Measurements from ENCODE around the gene ZNHIT3. TPM values are rescaled to one million over a fixed set of nuclear protein-coding genes. Genes with fewer than 3 reads are reported as not detected.
"Not testable (repeated sequence)": the region's sequence is repeated elsewhere in the genome, so short reads cannot be mapped to it uniquely, and the experiment has no call there.

Gene ZNHIT3
- total RNA-seq, 2 donors from 2014 or later: 29.0 to 31.6 TPM

- Histone ChIP-seq H3K36me3 (no peaks in the 10 kb centered on the region), H3K27me3 (no peaks in the 10 kb centered on the region), H3K4me3 (no peak overlapping the region), H3K9ac (ENCODE audit: low read depth in 2 of 2, low read length in 2 of 2) (no peak overlapping the region), H3K9me3 (no peaks in the 10 kb centered on the region), H3K4me1 (no peaks in the 10 kb centered on the region), H3K27ac (no peak overlapping the region)
- intact Hi-C loops (cut with DNase I): no loop called here
- no peak for TF ChIP-seq CTCF (IDR thresholded peaks at IDR 0.05)
- DNase-seq: no peak
These were observed 18.7 kb downstream of the ZNHIT3 start for GRCh38 chr17:36505171-36505570.

- Histone ChIP-seq H3K9ac (ENCODE audit: low read depth in 2 of 2, low read length in 2 of 2) (no peak overlapping the region), H3K36me3 (no peaks in the 10 kb centered on the region), H3K4me1 (no peaks in the 10 kb centered on the region), H3K27me3 (no peaks in the 10 kb centered on the region), H3K9me3 (no peaks in the 10 kb centered on the region), H3K4me3 (no peak overlapping the region), H3K27ac (no peak overlapping the region)
- no peak for TF ChIP-seq CTCF (IDR thresholded peaks at IDR 0.05)
- no peak for DNase-seq
- intact Hi-C loops (cut with DNase I): no loop called here
These were observed 19.9 kb downstream of the ZNHIT3 start for GRCh38 chr17:36506249-36506826.

- no peak for TF ChIP-seq CTCF (IDR thresholded peaks at IDR 0.05)
- no peak overlapping the region for H3K4me3 ChIP-seq
- intact Hi-C loops (cut with DNase I): no loop called here
- H3K9ac ChIP-seq (ENCODE audit: low read depth in 2 of 2, low read length in 2 of 2): no peak overlapping the region
- no peak for DNase-seq
- no peaks in the 10 kb centered on the region for H3K27me3 ChIP-seq
- no peak overlapping the region for H3K27ac ChIP-seq
- H3K36me3 ChIP-seq: no peaks in the 10 kb centered on the region
- H3K9me3 ChIP-seq: no peaks in the 10 kb centered on the region
- no peaks in the 10 kb centered on the region for H3K4me1 ChIP-seq
These were observed 20.4 kb downstream of the ZNHIT3 start for GRCh38 chr17:36506831-36507230.

GRCh38 chr17:36507266-36507665 lies 20.8 kb downstream of the ZNHIT3 start:
- intact Hi-C loops (cut with DNase I): no loop called here
- H3K4me3 ChIP-seq: no peak overlapping the region
- H3K27ac ChIP-seq: no peak overlapping the region
- H3K27me3 ChIP-seq: no peaks in the 10 kb centered on the region
- no peaks in the 10 kb centered on the region for H3K9me3 ChIP-seq
- no peaks in the 10 kb centered on the region for H3K4me1 ChIP-seq
- no peak for TF ChIP-seq CTCF (IDR thresholded peaks at IDR 0.05)
- H3K9ac ChIP-seq (ENCODE audit: low read depth in 2 of 2, low read length in 2 of 2): no peak overlapping the region
- no peak for DNase-seq
- no peaks in the 10 kb centered on the region for H3K36me3 ChIP-seq

- H3K4me3 ChIP-seq; H3K27me3 ChIP-seq; H3K9ac ChIP-seq (ENCODE audit: low read depth in 2 of 2, low read length in 2 of 2); intact Hi-C loops (cut with DNase I); H3K36me3 ChIP-seq; H3K27ac ChIP-seq; H3K9me3 ChIP-seq; H3K4me1 ChIP-seq; DNase-seq: not testable (repeated sequence)
These were observed 22.0 kb downstream of the ZNHIT3 start for GRCh38 chr17:36508439-36508838.

- Histone ChIP-seq H3K27me3 (no peaks in the 10 kb centered on the region), H3K9me3 (no peaks in the 10 kb centered on the region), H3K4me3 (no peak overlapping the region), H3K27ac (no peak overlapping the region), H3K9ac (ENCODE audit: low read depth in 2 of 2, low read length in 2 of 2) (no peak overlapping the region), H3K36me3 (no peaks in the 10 kb centered on the region), H3K4me1 (no peaks in the 10 kb centered on the region)
- intact Hi-C loops (cut with DNase I): no loop called here
- no peak for TF ChIP-seq CTCF (IDR thresholded peaks at IDR 0.05)
- no peak for DNase-seq
These were observed 22.9 kb downstream of the ZNHIT3 start for GRCh38 chr17:36509272-36509985.
